GM10847 (cell line): ENCODE results near the gene BRI3BP.

Experiments
- POLR2A ChIP-seq: IDR thresholded peaks from 2 replicates; pipeline ENCODE4 v1.6.1; 2011; ENCODE audit not compliant: insufficient read length; ENCODE audit errors: extremely low read depth

BRI3BP gene

GRCh38 chr12:124993626-124994436 lies at the start of gene BRI3BP:
TSS of gene BRI3BP (plus strand) at chr12:124993645. CDS start at chr12:124993791, 146 bp downstream.
- TF ChIP-seq POLR2A = peak; percentile 48

- no peak for TF ChIP-seq POLR2A
These were observed 47.0 kb upstream of the BRI3BP start for GRCh38 chr12:124946447-124946793.

- TF ChIP-seq POLR2A = no peak
These were observed 46.4 kb upstream of the BRI3BP start for GRCh38 chr12:124947013-124947412.

GRCh38 chr12:124947561-124948398 lies 45.7 kb upstream of the BRI3BP start:
- no peak for TF ChIP-seq POLR2A

GRCh38 chr12:124949066-124949465 lies 44.4 kb upstream of the BRI3BP start:
- TF ChIP-seq POLR2A = no peak

- TF ChIP-seq POLR2A = no peak
These were observed 43.4 kb upstream of the BRI3BP start for GRCh38 chr12:124949779-124950728.

- TF ChIP-seq POLR2A = no peak
These were observed 41.1 kb upstream of the BRI3BP start for GRCh38 chr12:124952295-124952694.

- no peak for TF ChIP-seq POLR2A
These were observed 40.6 kb upstream of the BRI3BP start for GRCh38 chr12:124952801-124953200.

- no peak for TF ChIP-seq POLR2A
These were observed 39.6 kb upstream of the BRI3BP start for GRCh38 chr12:124953689-124954405.

- no peak for TF ChIP-seq POLR2A
These were observed 38.7 kb upstream of the BRI3BP start for GRCh38 chr12:124954771-124955170.

GRCh38 chr12:124956571-124956970 lies 36.9 kb upstream of the BRI3BP start:
- TF ChIP-seq POLR2A = no peak

GRCh38 chr12:124961055-124961454 lies 32.4 kb upstream of the BRI3BP start:
- TF ChIP-seq POLR2A = no peak

GRCh38 chr12:124963211-124963610 lies 30.2 kb upstream of the BRI3BP start:
- no peak for TF ChIP-seq POLR2A

GRCh38 chr12:124964251-124964650 lies 29.2 kb upstream of the BRI3BP start:
- no peak for TF ChIP-seq POLR2A
